Measurements from ENCODE around the gene SRGAP1. TPM values are rescaled to one million over a fixed set of nuclear protein-coding genes. Genes with fewer than 3 reads are reported as not detected.

The SRGAP1 gene
- polyA plus RNA-seq, 1 donor (not counting 4 experiments of a cell fraction or from before 2014, with no cell fraction given) = 4.5 TPM

GRCh38 chr12:63937378-63938316, 93.1 kb downstream of the SRGAP1 start:
- no peaks in the 10 kb centered on the region for H4K20me1 ChIP-seq (ENCODE audit: control insufficient read depth, extremely low read depth, insufficient read depth, low read length)
- no peaks in the 10 kb centered on the region for H3K9me3 ChIP-seq (ENCODE audit: control insufficient read depth, low read depth, low read length)
- no peaks in the 10 kb centered on the region for H3K9me1 ChIP-seq (ENCODE audit: control insufficient read depth, extremely low read depth, insufficient read depth, low read length)
- no peak for TF ChIP-seq CTCF (optimal IDR thresholded peaks at IDR 0.05 in 1 of 3, IDR thresholded peaks at IDR 0.05 in 1 of 3, conservative IDR thresholded peaks at IDR 0.05 in 1 of 3; ENCODE audit: extremely low read depth in 1 of 3, insufficient read depth in 2 of 3, low read length in 3 of 3)
- TF ChIP-seq EZH2 (IDR thresholded peaks at IDR 0.05; ENCODE audit: low read length) = no peak
- DNase-seq (ENCODE audit: low read depth, low spot score) (no peak), FAIRE-seq (no peak)
- no peak overlapping the region for H3K27ac ChIP-seq (ENCODE audit: control insufficient read depth, insufficient read depth, low read length)
- H3K4me2 ChIP-seq (ENCODE audit: control insufficient read depth, extremely low read depth, insufficient read depth, low read depth, low read length) = no peak overlapping the region
- no peaks in the 10 kb centered on the region for H3K27me3 ChIP-seq (ENCODE audit: control insufficient read depth, extremely low read depth, insufficient read depth, low read length)
- H3K36me3 ChIP-seq (ENCODE audit: control insufficient read depth in 2 of 2, extremely low read depth in 1 of 2, insufficient read depth in 2 of 2, low read length in 2 of 2) = peaks cover 1 to 10% of the 10 kb centered on the region in 2 experiments
- dilution Hi-C loops (cut with MboI; ENCODE audit: extremely low pct_ligation_motif_present, low sequenced_read_pairs) = no loop called here
- H3K4me1 ChIP-seq (ENCODE audit: control insufficient read depth, extremely low read depth, insufficient read depth, low read length) = peaks cover 5% of the 10 kb centered on the region
- H3K4me3 ChIP-seq (ENCODE audit: control insufficient read depth in 2 of 3, extremely low read depth in 1 of 3, insufficient read depth in 2 of 3, low read depth in 1 of 3, low read length in 3 of 3) = no peak overlapping the region
- H3K79me2 ChIP-seq (ENCODE audit: control insufficient read depth, insufficient read depth, low read length) = peaks cover 22% of the 10 kb centered on the region
- no peak overlapping the region for H3K9ac ChIP-seq (ENCODE audit: control insufficient read depth, extremely low read depth, insufficient read depth, low read length)
- no peak overlapping the region for H2AFZ ChIP-seq (ENCODE audit: control insufficient read depth, low read length)

DNA sequence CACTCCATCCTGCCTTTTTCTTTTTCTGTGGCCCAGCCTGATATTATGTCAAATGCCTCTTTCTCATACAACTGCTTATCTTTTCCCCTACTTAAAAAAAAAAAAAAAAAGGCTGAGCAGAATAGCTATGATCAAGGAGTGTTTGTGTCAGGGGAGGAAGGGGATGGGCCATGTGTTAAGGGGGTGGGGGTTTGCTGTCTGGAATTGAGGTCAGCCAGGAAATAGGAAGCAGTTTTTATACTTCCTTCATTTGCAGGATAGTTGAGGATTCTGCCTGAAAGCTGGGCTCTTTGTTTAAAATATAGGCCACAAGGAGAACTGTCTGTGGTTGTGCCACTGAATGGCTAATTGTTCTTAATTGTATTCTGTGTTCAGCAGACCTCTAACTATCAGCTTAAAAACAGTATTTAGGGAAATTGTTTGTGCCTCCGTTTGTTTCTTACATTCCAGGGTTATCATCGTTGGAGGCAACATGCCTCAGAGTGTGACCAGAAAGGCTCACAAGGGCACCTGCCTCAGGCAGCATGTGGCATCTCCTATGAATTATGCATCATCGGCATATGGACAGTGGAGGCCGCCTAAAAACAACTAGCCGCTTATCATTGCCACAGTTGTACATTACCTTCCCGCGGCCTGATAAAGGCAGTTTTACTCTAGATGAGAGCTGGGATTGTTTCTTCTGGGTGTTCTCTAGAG, 96.0 kb downstream of the SRGAP1 start:
- H3K27ac ChIP-seq (ENCODE audit: control insufficient read depth, insufficient read depth, low read length) = no peak overlapping the region

More for the DNA sequence above, 96.0 kb downstream of the SRGAP1 start:
- H3K4me1 ChIP-seq (ENCODE audit: control insufficient read depth, extremely low read depth, insufficient read depth, low read length) = peaks cover 1% of the 10 kb centered on the region
- no peak overlapping the region for H3K9ac ChIP-seq (ENCODE audit: control insufficient read depth, extremely low read depth, insufficient read depth, low read length)
- no peak overlapping the region for H3K4me3 ChIP-seq (ENCODE audit: control insufficient read depth in 2 of 3, extremely low read depth in 1 of 3, insufficient read depth in 2 of 3, low read depth in 1 of 3, low read length in 3 of 3)
- no peaks in the 10 kb centered on the region for H3K27me3 ChIP-seq (ENCODE audit: control insufficient read depth, extremely low read depth, insufficient read depth, low read length)
- H3K9me3 ChIP-seq (ENCODE audit: control insufficient read depth, low read depth, low read length) = no peaks in the 10 kb centered on the region
- H2AFZ ChIP-seq (ENCODE audit: control insufficient read depth, low read length) = no peak overlapping the region
- H3K79me2 ChIP-seq (ENCODE audit: control insufficient read depth, insufficient read depth, low read length) = peaks cover 19% of the 10 kb centered on the region
- TF ChIP-seq CTCF (optimal IDR thresholded peaks at IDR 0.05 in 1 of 3, IDR thresholded peaks at IDR 0.05 in 1 of 3, conservative IDR thresholded peaks at IDR 0.05 in 1 of 3; ENCODE audit: extremely low read depth in 1 of 3, insufficient read depth in 2 of 3, low read length in 3 of 3) (no peak), EZH2 (IDR thresholded peaks at IDR 0.05; ENCODE audit: low read length) (no peak)
- dilution Hi-C loops (cut with MboI; ENCODE audit: extremely low pct_ligation_motif_present, low sequenced_read_pairs) = no loop called here
- H3K9me1 ChIP-seq (ENCODE audit: control insufficient read depth, extremely low read depth, insufficient read depth, low read length) = no peaks in the 10 kb centered on the region
- H3K36me3 ChIP-seq (ENCODE audit: control insufficient read depth in 2 of 2, extremely low read depth in 1 of 2, insufficient read depth in 2 of 2, low read length in 2 of 2) = peaks cover 3 to 10% of the 10 kb centered on the region in 2 experiments
- H4K20me1 ChIP-seq (ENCODE audit: control insufficient read depth, extremely low read depth, insufficient read depth, low read length) = no peaks in the 10 kb centered on the region
- H3K4me2 ChIP-seq (ENCODE audit: control insufficient read depth, extremely low read depth, insufficient read depth, low read depth, low read length) = no peak overlapping the region
- DNase-seq (ENCODE audit: low read depth, low spot score) (no peak), FAIRE-seq (peak; percentile 41)
